Measurements from ENCODE around the gene WDR64.

- TF ChIP-seq CTCF (IDR thresholded peaks at IDR 0.05) (no peak), POLR2A (IDR thresholded peaks at IDR 0.05) (no peak)
Measured at GRCh38 chr1:241696815-241697639, 44.9 kb downstream of the WDR64 start.
